K562 (cell line): ENCODE measurements around the gene CNNM4. TPM values are rescaled to one million over a fixed set of nuclear protein-coding genes. Genes with fewer than 3 reads are reported as not detected.

Experiments used
- ATAC-seq: fragments of 200-7000 bp; cut with Tn5 transposase; 3 replicates; pipeline ENCODE4 v1.9.1; 2020; ENCODE audit warnings: moderate library complexity
- BruUV-seq: library from RNA; stranded (reverse); fragments of 400-500 nt; replicated peaks from 2 replicates; lab custom pipeline; 2021; lab: Mats Ljungman, UMichigan
- CTCF ChIA-PET: fragments of 300-600 bp; formaldehyde crosslinking; extraction: SDS; loops from one replicate; lab custom pipeline; 2021; ENCODE audit warnings: low intra/inter-chr PET ratio; lab: Yijun Ruan, JAX
- POLR2A ChIA-PET: fragments of 300-600, 350-650 bp; sonication (Branson Sonifier 250); formaldehyde crosslinking; extraction: SDS; loops from one replicate; lab custom pipeline; 2021; ENCODE audit warnings: antibody characterized with exemption, inconsistent platforms; lab: Yijun Ruan, JAX
- DNase-seq, 4 experiments: peaks; one replicate each; pipeline versions ENCODE4 v3.0.0 to v3.0.0-alpha.2; 2011 to 2018; ENCODE audit warnings: low spot score in 3 of 4, mixed read lengths in 3 of 4; ENCODE audit errors: extremely low read depth in 1 of 4
- FAIRE-seq: peaks from 2 replicates; lab custom pipeline; 2011; peaks lifted over from hg19 to GRCh38; lab: Jason Lieb, UNC
- H2AFZ ChIP-seq: 2 replicates; pipeline ENCODE4 v1.6.0; 2011; ENCODE audit warnings: low read depth, low read length, control low read depth, inconsistent platforms
- H3K27ac ChIP-seq: fragments of 200-600 bp; 3 replicates; pipeline ENCODE4 v1.8.0; 2011; ENCODE audit warnings: low read depth, mild to moderate bottlenecking, control low read depth, inconsistent platforms, low read length, moderate library complexity, mixed read lengths; ENCODE audit errors: extremely low read depth
- H3K27me3 ChIP-seq, 2 experiments: fragments of 300-600 bp in 1 of 2; 2 replicates in 1 of 2; 3 replicates in 1 of 2; pipeline versions ENCODE4 v1.6.0 to v1.8.0; 2011; ENCODE audit warnings: inconsistent platforms in 2 of 2, low read length in 2 of 2, mild to moderate bottlenecking in 1 of 2, mixed read lengths in 1 of 2, moderate library complexity in 1 of 2; ENCODE audit not compliant: control insufficient read depth in 2 of 2, insufficient read depth in 2 of 2
- H3K36me3 ChIP-seq: fragments of 300-600 bp; 3 replicates; pipeline ENCODE4 v1.8.0; 2011; ENCODE audit warnings: mild to moderate bottlenecking, low read length, inconsistent platforms; ENCODE audit not compliant: control insufficient read depth, insufficient read depth
- H3K4me1 ChIP-seq, 2 experiments: fragments of 200-600 bp in 1 of 2; replicated peaks in 1 of 2; 2 replicates in 1 of 2; 3 replicates in 1 of 2; pipeline versions ENCODE4 v1.5.1 to v1.8.0; 2011; ENCODE audit warnings: inconsistent platforms in 2 of 2, low read length in 2 of 2, mild to moderate bottlenecking in 1 of 2, mixed read lengths in 1 of 2, moderate library complexity in 1 of 2; ENCODE audit not compliant: control insufficient read depth in 2 of 2, insufficient read depth in 2 of 2
- H3K4me2 ChIP-seq: 2 replicates; pipeline ENCODE4 v1.6.1; 2011; ENCODE audit warnings: low read length, control low read depth, inconsistent platforms, mixed read lengths; ENCODE audit not compliant: insufficient read depth
- H3K4me3 ChIP-seq: fragments of 200-600 bp; sonication (generic), shearing (Covaris generic); 2 replicates; pipeline ENCODE4 v1.5.1; 2016; ENCODE audit warnings: control low read depth, inconsistent platforms
- H3K79me2 ChIP-seq: fragments of 200-600 bp; 3 replicates; pipeline ENCODE4 v1.8.0; 2011; ENCODE audit warnings: low read length, inconsistent platforms; ENCODE audit not compliant: control insufficient read depth, insufficient read depth
- H3K9ac ChIP-seq, 2 experiments: 2 replicates each; pipeline versions ENCODE4 v1.6.0 to v1.6.1; 2011; ENCODE audit warnings: low read depth in 2 of 2, low read length in 2 of 2, control low read depth in 1 of 2, inconsistent platforms in 1 of 2, mild to moderate bottlenecking in 1 of 2, mixed read lengths in 1 of 2; ENCODE audit not compliant: insufficient read depth in 1 of 2
- H3K9me1 ChIP-seq: one replicate; pipeline ENCODE4 v1.6.0; 2011; ENCODE audit warnings: inconsistent platforms, mild to moderate bottlenecking, low read length, moderate library complexity; ENCODE audit not compliant: control insufficient read depth, insufficient read depth
- H3K9me3 ChIP-seq: replicated peaks from 2 replicates; pipeline ENCODE4 v1.5.1; 2011; ENCODE audit warnings: low read depth, low read length, inconsistent platforms; ENCODE audit not compliant: control insufficient read depth, insufficient read depth
- H4K20me1 ChIP-seq: replicated peaks from 2 replicates; pipeline ENCODE4 v1.6.1; 2011; ENCODE audit warnings: low read length, inconsistent platforms, mixed read lengths; ENCODE audit not compliant: control insufficient read depth, insufficient read depth
- CBFA2T3 ChIP-seq: fragments of 450-650 bp; IDR thresholded peaks from 2 replicates; pipeline ENCODE4 v1.6.1; 2017
- CTCFL ChIP-seq: IDR thresholded peaks from 2 replicates; pipeline ENCODE4 v1.6.1; 2011; ENCODE audit warnings: borderline replicate concordance, low read depth, mild to moderate bottlenecking, moderate library complexity, low read length; ENCODE audit not compliant: insufficient read depth, poor library complexity, severe bottlenecking
- KLF13 ChIP-seq: fragments of 450-650 bp; IDR thresholded peaks from 2 replicates; pipeline ENCODE4 v1.6.1; 2016; ENCODE audit warnings: missing genetic modification characterization, low read depth, mild to moderate bottlenecking, missing compliant biosample characterization, moderate library complexity, borderline replicate concordance
- LCOR ChIP-seq: sonication (generic); formaldehyde crosslinking; IDR thresholded peaks from 2 replicates; pipeline ENCODE4 v1.8.0; 2022; ENCODE audit warnings: mild to moderate bottlenecking, missing genetic modification reagents
- MTA2 ChIP-seq: fragments of 450-650 bp; IDR thresholded peaks from 2 replicates; pipeline ENCODE4 v1.6.1; 2016; ENCODE audit warnings: low read depth
- PHF21A ChIP-seq: fragments of 450-650 bp; IDR thresholded peaks from 2 replicates; pipeline ENCODE4 v1.6.1; 2017; ENCODE audit warnings: low read depth, borderline replicate concordance
- SLC30A9 ChIP-seq: fragments of 250-450 bp; sonication (Bioruptor Pico); IDR thresholded peaks from 2 replicates; pipeline ENCODE4 v1.8.0; 2022; ENCODE audit warnings: mild to moderate bottlenecking, moderate library complexity
- SRSF3 ChIP-seq: fragments of 200-400 bp; formaldehyde crosslinking; IDR thresholded peaks from 2 replicates; pipeline ENCODE4 v1.6.1; 2016; ENCODE audit warnings: mild to moderate bottlenecking, low read length, moderate library complexity; ENCODE audit not compliant: insufficient read depth
- TBP ChIP-seq: optimal IDR thresholded peaks from 2 replicates; pipeline ENCODE3; 2011; ENCODE audit warnings: low read depth, low read length, improper control_type of control experiment
- TRIM24 ChIP-seq, 2 experiments: fragments of 450-650 bp; IDR thresholded peaks; 2 replicates each; pipeline ENCODE4 v1.6.1; 2016
- ZC3H11A ChIP-seq: IDR thresholded peaks from 2 replicates; pipeline ENCODE4 v1.6.1; 2012; ENCODE audit warnings: low read depth, low read length, improper control_type of control experiment
- ZNF217 ChIP-seq: sonication (generic); formaldehyde crosslinking; IDR thresholded peaks from 2 replicates; pipeline ENCODE4 v1.8.0; 2022; ENCODE audit warnings: mild to moderate bottlenecking, missing genetic modification reagents
- WGBS: fragments of 100-300 bp; shearing (Covaris generic); methylation state at CpG from one replicate; pipeline ENCODE4 v1.1.6; 2016; ENCODE audit warnings: low coverage, mixed read lengths; ENCODE audit not compliant: insufficient coverage; ENCODE audit errors: missing lambda C conversion rate; 5-methylcytosine and 5-hydroxymethylcytosine counted together
- in situ Hi-C: fragments of 300-500 bp; cut with MboI; formaldehyde crosslinking; loops from 4 replicates; pipeline ENCODE4 v1.15.0; 2018; ENCODE audit warnings: inconsistent platforms, mixed read lengths
- intact Hi-C: fragments of 100-400 bp; cut with micrococcal nuclease; formaldehyde crosslinking; loops from 2 replicates; pipeline ENCODE4 v1.14.2; 2022
- polyA plus RNA-seq, 8 experiments: library from polyadenylated mRNA; depleted of rRNA in 4 of 8; stranded (reverse) in 5 of 8; unstranded in 3 of 8; fragments of >200 nt; fragmentation: Nextera tagmentation in 2 of 8; fragmentation: Illumina TruSeq in 1 of 8; extraction: Ambion mirVana in 2 of 8; extraction: Trizol in 1 of 8; gene quantifications; 2 replicates each; pipeline versions ENCODE4 v1.2.1 to v1.2.3, GENCODE V29; 2011 to 2014; ENCODE audit warnings: inconsistent platforms in 1 of 8, missing spikeins in 1 of 8
- total RNA-seq, 7 experiments: library from RNA; depleted of rRNA in 6 of 7; stranded (reverse); fragments of >200 nt in 6 of 7; fragmentation: Illumina TruSeq in 2 of 7; extraction: Trizol in 2 of 7; gene quantifications; 2 replicates each; pipeline versions ENCODE4 v1.2.1 to v1.2.3, GENCODE V29; 2011 to 2021; ENCODE audit warnings: low replicate concordance in 1 of 7
- TF ChIP-seq, protein P1 (sequence below): fragments of 450-650 bp; IDR thresholded peaks from 2 replicates; pipeline ENCODE4 v1.6.1; 2017; ENCODE audit warnings: mild to moderate bottlenecking, moderate library complexity
- TF ChIP-seq, protein P2 (sequence below): fragments of 450-650 bp; IDR thresholded peaks from 2 replicates; pipeline ENCODE4 v1.6.1; 2016
- TF ChIP-seq, protein P3 (sequence below): fragments of 250-450 bp; sonication (Bioruptor Pico); IDR thresholded peaks from 2 replicates; pipeline ENCODE4 v1.4.0; 2020; ENCODE audit warnings: mild to moderate bottlenecking, moderate library complexity

Gene CNNM4
- total and polyA plus RNA-seq, 9 of the 15 experiments (the other 6 are each of a cell fraction or from before 2014, with no cell fraction given) = 0.96 to 6.3 (median 2.8) TPM

GRCh38 chr2:96801786-96802595 lies 41.3 kb downstream of the CNNM4 start (continued):
- TF ChIP-seq, protein P1, sequence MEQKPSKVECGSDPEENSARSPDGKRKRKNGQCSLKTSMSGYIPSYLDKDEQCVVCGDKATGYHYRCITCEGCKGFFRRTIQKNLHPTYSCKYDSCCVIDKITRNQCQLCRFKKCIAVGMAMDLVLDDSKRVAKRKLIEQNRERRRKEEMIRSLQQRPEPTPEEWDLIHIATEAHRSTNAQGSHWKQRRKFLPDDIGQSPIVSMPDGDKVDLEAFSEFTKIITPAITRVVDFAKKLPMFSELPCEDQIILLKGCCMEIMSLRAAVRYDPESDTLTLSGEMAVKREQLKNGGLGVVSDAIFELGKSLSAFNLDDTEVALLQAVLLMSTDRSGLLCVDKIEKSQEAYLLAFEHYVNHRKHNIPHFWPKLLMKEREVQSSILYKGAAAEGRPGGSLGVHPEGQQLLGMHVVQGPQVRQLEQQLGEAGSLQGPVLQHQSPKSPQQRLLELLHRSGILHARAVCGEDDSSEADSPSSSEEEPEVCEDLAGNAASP = no peak
- no peak for TF ChIP-seq SLC30A9
- TF ChIP-seq, protein P2, sequence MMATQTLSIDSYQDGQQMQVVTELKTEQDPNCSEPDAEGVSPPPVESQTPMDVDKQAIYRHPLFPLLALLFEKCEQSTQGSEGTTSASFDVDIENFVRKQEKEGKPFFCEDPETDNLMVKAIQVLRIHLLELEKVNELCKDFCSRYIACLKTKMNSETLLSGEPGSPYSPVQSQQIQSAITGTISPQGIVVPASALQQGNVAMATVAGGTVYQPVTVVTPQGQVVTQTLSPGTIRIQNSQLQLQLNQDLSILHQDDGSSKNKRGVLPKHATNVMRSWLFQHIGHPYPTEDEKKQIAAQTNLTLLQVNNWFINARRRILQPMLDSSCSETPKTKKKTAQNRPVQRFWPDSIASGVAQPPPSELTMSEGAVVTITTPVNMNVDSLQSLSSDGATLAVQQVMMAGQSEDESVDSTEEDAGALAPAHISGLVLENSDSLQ = no peak
- TF ChIP-seq CBFA2T3 = no peak
- TF ChIP-seq PHF21A = 0 out of 2 replicates have a peak, but pooled peaks have one; percentile 8
- no peak for TF ChIP-seq ZNF217
- no peak for TF ChIP-seq TRIM24 (IDR thresholded peaks at IDR 0.05)

DNA sequence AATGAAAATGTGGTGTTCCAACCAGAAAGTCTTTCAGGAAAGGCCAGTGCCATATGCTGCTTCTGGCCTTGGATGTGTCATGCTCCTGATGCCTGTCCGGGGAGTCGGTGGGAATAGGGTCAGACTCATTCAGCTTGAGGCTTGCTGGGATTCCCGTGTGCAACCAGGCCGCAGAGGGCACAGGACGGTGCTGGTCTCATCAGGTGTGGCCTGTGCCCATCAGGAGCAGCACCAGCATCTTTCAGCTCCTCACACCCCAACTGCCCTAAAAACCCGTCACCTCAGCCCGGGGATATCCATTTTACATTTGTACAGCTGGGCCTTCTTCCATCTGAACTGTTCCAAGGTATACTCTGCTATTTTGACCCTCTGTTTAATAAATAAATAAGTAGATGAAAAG lies 42.0 kb downstream of the CNNM4 start:
- Histone ChIP-seq H3K9me1 (no peaks in the 10 kb centered on the region), H3K36me3 (peaks cover 25% of the 10 kb centered on the region; the same call in 2 of the 3 replicates), H2AFZ (no peak overlapping the region), H3K27me3 (no peaks in the 10 kb centered on the region), H3K4me1 (peaks cover 0 to 10% of the 10 kb centered on the region in 2 experiments; a peak in 2 of 5 replicates), H3K27ac (no peak overlapping the region), H3K79me2 (no peaks in the 10 kb centered on the region), H3K9me3 (no peaks in the 10 kb centered on the region), H3K9ac (no peak overlapping the region), H4K20me1 (no peaks in the 10 kb centered on the region), H3K4me2 (no peak overlapping the region), H3K4me3 (no peak overlapping the region)
- ATAC-seq = no peak
- FAIRE-seq = no peak
- in situ Hi-C loops = no loop called here
- 74% methylated on average over 7 of the region's 7 CpGs for WGBS
- ChIA-PET CTCF (no interaction called here), POLR2A (interaction anchor here (0.6 to 2.0 kb wide), 3 partner anchors 10 to 266 kb away, joined by 3 to 4 read pairs (median 3); partner anchors contain the start of gene ARID5A)
- BruUV-seq = no TSS peak
- DNase-seq = no peak
- intact Hi-C loops = loop anchor here (10.0 kb wide), 1 partner anchor 248 kb away; no protein-coding TSS in a partner anchor
- TF ChIP-seq MTA2 = no peak
- no peak for TF ChIP-seq SRSF3
- TF ChIP-seq KLF13 (tag) = no peak
- TF ChIP-seq LCOR (CRISPR knock-in tag) = no peak
- TF ChIP-seq, protein P3, sequence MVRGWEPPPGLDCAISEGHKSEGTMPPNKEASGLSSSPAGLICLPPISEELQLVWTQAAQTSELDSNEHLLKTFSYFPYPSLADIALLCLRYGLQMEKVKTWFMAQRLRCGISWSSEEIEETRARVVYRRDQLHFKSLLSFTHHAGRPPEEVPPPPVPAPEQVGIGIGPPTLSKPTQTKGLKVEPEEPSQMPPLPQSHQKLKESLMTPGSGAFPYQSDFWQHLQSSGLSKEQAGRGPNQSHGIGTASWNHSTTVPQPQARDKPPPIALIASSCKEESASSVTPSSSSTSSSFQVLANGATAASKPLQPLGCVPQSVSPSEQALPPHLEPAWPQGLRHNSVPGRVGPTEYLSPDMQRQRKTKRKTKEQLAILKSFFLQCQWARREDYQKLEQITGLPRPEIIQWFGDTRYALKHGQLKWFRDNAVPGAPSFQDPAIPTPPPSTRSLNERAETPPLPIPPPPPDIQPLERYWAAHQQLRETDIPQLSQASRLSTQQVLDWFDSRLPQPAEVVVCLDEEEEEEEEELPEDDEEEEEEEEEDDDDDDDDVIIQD (CRISPR knock-in tag) = no peak
- TF ChIP-seq TBP = no peak
- no peak for TF ChIP-seq ZC3H11A
- TF ChIP-seq CTCFL = no peak
